ENCODE measurements around the gene ZBTB43. TPM values are rescaled to one million over a fixed set of nuclear protein-coding genes. Genes with fewer than 3 reads are reported as not detected.

The ZBTB43 gene
- total and polyA plus RNA-seq, 2 experiments from 2014 or later, result 9.7 to 11.8 TPM

GRCh38 chr9:126880947-126881332, 76.1 kb downstream of the ZBTB43 start:
- peaks cover 18% of the 10 kb centered on the region for H3K4me1 Mint-ChIP-seq
- H3K27ac Mint-ChIP-seq, result no peak overlapping the region
- peaks cover 2% of the 10 kb centered on the region; the same call in 2 of the 3 replicates for H3K9me3 Mint-ChIP-seq
- no peak overlapping the region for H2AFZ ChIP-seq
- ATAC-seq (no peak), DNase-seq (ENCODE audit: low spot score) (no peak)
- peaks cover 4% of the 10 kb centered on the region; the same call in 1 of the 2 replicates for H3K4me1 ChIP-seq (ENCODE audit: insufficient read depth)
- no peaks in the 10 kb centered on the region for H3F3A ChIP-seq (replicated peaks; ENCODE audit: low read depth)
- no peak overlapping the region for H3K27ac ChIP-seq (ENCODE audit: low read depth)
- H3K36me3 Mint-ChIP-seq (ENCODE audit: low read depth), result peaks cover 26% of the 10 kb centered on the region
- no peaks in the 10 kb centered on the region for H3K36me3 ChIP-seq (ENCODE audit: insufficient read depth)
- H3K9me2 ChIP-seq (ENCODE audit: insufficient read depth), result no peaks in the 10 kb centered on the region
- TF ChIP-seq, protein P1, sequence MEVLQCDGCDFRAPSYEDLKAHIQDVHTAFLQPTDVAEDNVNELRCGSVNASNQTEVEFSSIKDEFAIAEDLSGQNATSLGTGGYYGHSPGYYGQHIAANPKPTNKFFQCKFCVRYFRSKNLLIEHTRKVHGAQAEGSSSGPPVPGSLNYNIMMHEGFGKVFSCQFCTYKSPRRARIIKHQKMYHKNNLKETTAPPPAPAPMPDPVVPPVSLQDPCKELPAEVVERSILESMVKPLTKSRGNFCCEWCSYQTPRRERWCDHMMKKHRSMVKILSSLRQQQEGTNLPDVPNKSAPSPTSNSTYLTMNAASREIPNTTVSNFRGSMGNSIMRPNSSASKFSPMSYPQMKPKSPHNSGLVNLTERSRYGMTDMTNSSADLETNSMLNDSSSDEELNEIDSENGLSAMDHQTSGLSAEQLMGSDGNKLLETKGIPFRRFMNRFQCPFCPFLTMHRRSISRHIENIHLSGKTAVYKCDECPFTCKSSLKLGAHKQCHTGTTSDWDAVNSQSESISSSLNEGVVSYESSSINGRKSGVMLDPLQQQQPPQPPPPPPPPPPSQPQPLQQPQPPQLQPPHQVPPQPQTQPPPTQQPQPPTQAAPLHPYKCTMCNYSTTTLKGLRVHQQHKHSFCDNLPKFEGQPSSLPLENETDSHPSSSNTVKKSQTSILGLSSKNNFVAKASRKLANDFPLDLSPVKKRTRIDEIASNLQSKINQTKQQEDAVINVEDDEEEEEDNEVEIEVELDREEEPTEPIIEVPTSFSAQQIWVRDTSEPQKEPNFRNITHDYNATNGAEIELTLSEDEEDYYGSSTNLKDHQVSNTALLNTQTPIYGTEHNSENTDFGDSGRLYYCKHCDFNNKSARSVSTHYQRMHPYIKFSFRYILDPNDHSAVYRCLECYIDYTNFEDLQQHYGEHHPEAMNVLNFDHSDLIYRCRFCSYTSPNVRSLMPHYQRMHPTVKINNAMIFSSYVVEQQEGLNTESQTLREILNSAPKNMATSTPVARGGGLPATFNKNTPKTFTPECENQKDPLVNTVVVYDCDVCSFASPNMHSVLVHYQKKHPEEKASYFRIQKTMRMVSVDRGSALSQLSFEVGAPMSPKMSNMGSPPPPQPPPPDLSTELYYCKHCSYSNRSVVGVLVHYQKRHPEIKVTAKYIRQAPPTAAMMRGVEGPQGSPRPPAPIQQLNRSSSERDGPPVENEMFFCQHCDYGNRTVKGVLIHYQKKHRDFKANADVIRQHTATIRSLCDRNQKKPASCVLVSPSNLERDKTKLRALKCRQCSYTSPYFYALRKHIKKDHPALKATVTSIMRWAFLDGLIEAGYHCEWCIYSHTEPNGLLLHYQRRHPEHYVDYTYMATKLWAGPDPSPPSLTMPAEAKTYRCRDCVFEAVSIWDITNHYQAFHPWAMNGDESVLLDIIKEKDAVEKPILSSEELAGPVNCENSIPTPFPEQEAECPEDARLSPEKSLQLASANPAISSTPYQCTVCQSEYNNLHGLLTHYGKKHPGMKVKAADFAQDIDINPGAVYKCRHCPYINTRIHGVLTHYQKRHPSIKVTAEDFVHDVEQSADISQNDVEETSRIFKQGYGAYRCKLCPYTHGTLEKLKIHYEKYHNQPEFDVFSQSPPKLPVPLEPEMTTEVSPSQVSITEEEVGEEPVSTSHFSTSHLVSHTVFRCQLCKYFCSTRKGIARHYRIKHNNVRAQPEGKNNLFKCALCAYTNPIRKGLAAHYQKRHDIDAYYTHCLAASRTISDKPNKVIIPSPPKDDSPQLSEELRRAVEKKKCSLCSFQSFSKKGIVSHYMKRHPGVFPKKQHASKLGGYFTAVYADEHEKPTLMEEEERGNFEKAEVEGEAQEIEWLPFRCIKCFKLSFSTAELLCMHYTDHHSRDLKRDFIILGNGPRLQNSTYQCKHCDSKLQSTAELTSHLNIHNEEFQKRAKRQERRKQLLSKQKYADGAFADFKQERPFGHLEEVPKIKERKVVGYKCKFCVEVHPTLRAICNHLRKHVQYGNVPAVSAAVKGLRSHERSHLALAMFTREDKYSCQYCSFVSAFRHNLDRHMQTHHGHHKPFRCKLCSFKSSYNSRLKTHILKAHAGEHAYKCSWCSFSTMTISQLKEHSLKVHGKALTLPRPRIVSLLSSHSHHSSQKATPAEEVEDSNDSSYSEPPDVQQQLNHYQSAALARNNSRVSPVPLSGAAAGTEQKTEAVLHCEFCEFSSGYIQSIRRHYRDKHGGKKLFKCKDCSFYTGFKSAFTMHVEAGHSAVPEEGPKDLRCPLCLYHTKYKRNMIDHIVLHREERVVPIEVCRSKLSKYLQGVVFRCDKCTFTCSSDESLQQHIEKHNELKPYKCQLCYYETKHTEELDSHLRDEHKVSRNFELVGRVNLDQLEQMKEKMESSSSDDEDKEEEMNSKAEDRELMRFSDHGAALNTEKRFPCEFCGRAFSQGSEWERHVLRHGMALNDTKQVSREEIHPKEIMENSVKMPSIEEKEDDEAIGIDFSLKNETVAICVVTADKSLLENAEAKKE (CRISPR knock-in tag; IDR thresholded peaks at IDR 0.05), result no peak
- TF ChIP-seq ZNF114 (CRISPR knock-in tag; IDR thresholded peaks at IDR 0.05) (no peak), POLR2AphosphoS5 (IDR thresholded peaks at IDR 0.05; ENCODE audit: low read depth) (no peak), EZH2phosphoT487 (IDR thresholded peaks at IDR 0.05; ENCODE audit: unreplicated experiment) (no peak), EZH2 (IDR thresholded peaks at IDR 0.05; ENCODE audit: low read depth, unreplicated experiment) (no peak), NANOG (IDR thresholded peaks at IDR 0.05; ENCODE audit: borderline replicate concordance) (no peak), ZNF331 (CRISPR knock-in tag; IDR thresholded peaks at IDR 0.05; ENCODE audit: low read depth) (no peak), STAT1 (IDR thresholded peaks at IDR 0.05; ENCODE audit: unreplicated experiment) (no peak), CREB1 (CRISPR knock-in tag; IDR thresholded peaks at IDR 0.05; ENCODE audit: low read depth) (no peak), REST (IDR thresholded peaks at IDR 0.05; ENCODE audit: unreplicated experiment) (no peak), JUNB (IDR thresholded peaks at IDR 0.05; ENCODE audit: unreplicated experiment) (no peak), ETS1 (IDR thresholded peaks at IDR 0.05) (no peak)
- TF ChIP-seq, protein P2, sequence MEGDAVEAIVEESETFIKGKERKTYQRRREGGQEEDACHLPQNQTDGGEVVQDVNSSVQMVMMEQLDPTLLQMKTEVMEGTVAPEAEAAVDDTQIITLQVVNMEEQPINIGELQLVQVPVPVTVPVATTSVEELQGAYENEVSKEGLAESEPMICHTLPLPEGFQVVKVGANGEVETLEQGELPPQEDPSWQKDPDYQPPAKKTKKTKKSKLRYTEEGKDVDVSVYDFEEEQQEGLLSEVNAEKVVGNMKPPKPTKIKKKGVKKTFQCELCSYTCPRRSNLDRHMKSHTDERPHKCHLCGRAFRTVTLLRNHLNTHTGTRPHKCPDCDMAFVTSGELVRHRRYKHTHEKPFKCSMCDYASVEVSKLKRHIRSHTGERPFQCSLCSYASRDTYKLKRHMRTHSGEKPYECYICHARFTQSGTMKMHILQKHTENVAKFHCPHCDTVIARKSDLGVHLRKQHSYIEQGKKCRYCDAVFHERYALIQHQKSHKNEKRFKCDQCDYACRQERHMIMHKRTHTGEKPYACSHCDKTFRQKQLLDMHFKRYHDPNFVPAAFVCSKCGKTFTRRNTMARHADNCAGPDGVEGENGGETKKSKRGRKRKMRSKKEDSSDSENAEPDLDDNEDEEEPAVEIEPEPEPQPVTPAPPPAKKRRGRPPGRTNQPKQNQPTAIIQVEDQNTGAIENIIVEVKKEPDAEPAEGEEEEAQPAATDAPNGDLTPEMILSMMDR (conservative IDR thresholded peaks at IDR 0.05; ENCODE audit: low read depth in 2 of 2), result no peak
- H3K4me2 ChIP-seq, result no peak overlapping the region
- H3K79me2 ChIP-seq (replicated peaks; ENCODE audit: insufficient read depth), result peaks cover 49% of the 10 kb centered on the region
- H4K20me1 ChIP-seq (replicated peaks; ENCODE audit: insufficient read depth), result peaks cover 17% of the 10 kb centered on the region
- peaks cover 4% of the 10 kb centered on the region for H3K27me3 Mint-ChIP-seq (ENCODE audit: insufficient read depth, low read depth, poor library complexity)
- H3K4me3 ChIP-seq, result no peak overlapping the region
- H3K4me3 Mint-ChIP-seq, result no peak overlapping the region
- H3K27me3 ChIP-seq (ENCODE audit: insufficient read depth), result no peaks in the 10 kb centered on the region

Data from GM23338 (cell line).